ENCODE measurements around the gene DVL3. TPM values are rescaled to one million over a fixed set of nuclear protein-coding genes. Genes with fewer than 3 reads are reported as not detected.

The DVL3 gene
- polyA plus RNA-seq, 1 donor (not counting 4 experiments of a cell fraction or from before 2014, with no cell fraction given) = 18.5 TPM

GRCh38 chr3:184157206-184157605 lies 2.0 kb downstream of the DVL3 start:
- no peak for FAIRE-seq
- dilution Hi-C loops (cut with MboI; ENCODE audit: extremely low pct_ligation_motif_present, low sequenced_read_pairs) = no loop called here
- Histone ChIP-seq H3K9ac (ENCODE audit: control insufficient read depth, extremely low read depth, insufficient read depth, low read length) (peak overlapping the region; percentile 85), H3K27ac (ENCODE audit: control insufficient read depth, insufficient read depth, low read length) (peak overlapping the region; percentile 5), H3K4me2 (ENCODE audit: control insufficient read depth, extremely low read depth, insufficient read depth, low read depth, low read length) (peak overlapping the region; percentile 98), H4K20me1 (ENCODE audit: control insufficient read depth, extremely low read depth, insufficient read depth, low read length) (no peaks in the 10 kb centered on the region), H3K4me3 (ENCODE audit: control insufficient read depth in 2 of 3, extremely low read depth in 1 of 3, insufficient read depth in 2 of 3, low read depth in 1 of 3, low read length in 3 of 3) (peak overlapping the region; percentile 80 to 97 (median 94)), H3K27me3 (ENCODE audit: control insufficient read depth, extremely low read depth, insufficient read depth, low read length) (no peaks in the 10 kb centered on the region), H3K79me2 (ENCODE audit: control insufficient read depth, insufficient read depth, low read length) (peaks cover 56% of the 10 kb centered on the region), H2AFZ (ENCODE audit: control insufficient read depth, low read length) (no peak overlapping the region), H3K9me3 (ENCODE audit: control insufficient read depth, low read depth, low read length) (no peaks in the 10 kb centered on the region), H3K36me3 (ENCODE audit: control insufficient read depth in 2 of 2, extremely low read depth in 1 of 2, insufficient read depth in 2 of 2, low read length in 2 of 2) (peaks cover 0 to 2% of the 10 kb centered on the region in 2 experiments), H3K4me1 (ENCODE audit: control insufficient read depth, extremely low read depth, insufficient read depth, low read length) (peaks cover 5% of the 10 kb centered on the region), H3K9me1 (ENCODE audit: control insufficient read depth, extremely low read depth, insufficient read depth, low read length) (no peaks in the 10 kb centered on the region)
- TF ChIP-seq EZH2 (IDR thresholded peaks at IDR 0.05; ENCODE audit: low read length) (no peak), CTCF (optimal IDR thresholded peaks at IDR 0.05 in 1 of 3, IDR thresholded peaks at IDR 0.05 in 1 of 3, conservative IDR thresholded peaks at IDR 0.05 in 1 of 3; ENCODE audit: extremely low read depth in 1 of 3, insufficient read depth in 2 of 3, low read length in 3 of 3) (no peak)
- no peak for DNase-seq (ENCODE audit: low read depth, low spot score)

GRCh38 chr3:184158404-184158803 lies 3.2 kb downstream of the DVL3 start:
- Histone ChIP-seq H3K4me1 (ENCODE audit: control insufficient read depth, extremely low read depth, insufficient read depth, low read length) (peaks cover 5% of the 10 kb centered on the region), H3K36me3 (ENCODE audit: control insufficient read depth in 2 of 2, extremely low read depth in 1 of 2, insufficient read depth in 2 of 2, low read length in 2 of 2) (peaks cover 1 to 2% of the 10 kb centered on the region in 2 experiments), H3K79me2 (ENCODE audit: control insufficient read depth, insufficient read depth, low read length) (peaks cover 57% of the 10 kb centered on the region), H3K4me2 (ENCODE audit: control insufficient read depth, extremely low read depth, insufficient read depth, low read depth, low read length) (no peak overlapping the region), H3K27ac (ENCODE audit: control insufficient read depth, insufficient read depth, low read length) (no peak overlapping the region), H3K4me3 (ENCODE audit: control insufficient read depth in 2 of 3, extremely low read depth in 1 of 3, insufficient read depth in 2 of 3, low read depth in 1 of 3, low read length in 3 of 3) (no peak overlapping the region), H3K9me3 (ENCODE audit: control insufficient read depth, low read depth, low read length) (no peaks in the 10 kb centered on the region), H3K9me1 (ENCODE audit: control insufficient read depth, extremely low read depth, insufficient read depth, low read length) (no peaks in the 10 kb centered on the region), H4K20me1 (ENCODE audit: control insufficient read depth, extremely low read depth, insufficient read depth, low read length) (no peaks in the 10 kb centered on the region), H2AFZ (ENCODE audit: control insufficient read depth, low read length) (no peak overlapping the region), H3K27me3 (ENCODE audit: control insufficient read depth, extremely low read depth, insufficient read depth, low read length) (no peaks in the 10 kb centered on the region), H3K9ac (ENCODE audit: control insufficient read depth, extremely low read depth, insufficient read depth, low read length) (no peak overlapping the region)
- TF ChIP-seq EZH2 (IDR thresholded peaks at IDR 0.05; ENCODE audit: low read length) = no peak
- TF ChIP-seq CTCF (optimal IDR thresholded peaks at IDR 0.05 in 1 of 3, IDR thresholded peaks at IDR 0.05 in 1 of 3, conservative IDR thresholded peaks at IDR 0.05 in 1 of 3; ENCODE audit: extremely low read depth in 1 of 3, insufficient read depth in 2 of 3, low read length in 3 of 3) = no peak
- FAIRE-seq (no peak), DNase-seq (ENCODE audit: low read depth, low spot score) (no peak)
- dilution Hi-C loops (cut with MboI; ENCODE audit: extremely low pct_ligation_motif_present, low sequenced_read_pairs) = no loop called here
